Ovary (tissue), 9 donors: ENCODE results near the gene PRDM8. TPM values are rescaled to one million over a fixed set of nuclear protein-coding genes. Genes with fewer than 3 reads are reported as not detected.

Experiments
- DNase-seq, 5 donors: peaks; one replicate each; pipeline ENCODE4 v3.0.0-alpha.2; 2019 to 2020
- H3K27ac ChIP-seq, 2 donors: fragments of 200-600 bp; one replicate each; pipeline versions ENCODE4 v1.5.1 to v1.8.0; 2019 to 2022
- H3K27me3 ChIP-seq: fragments of 200-600 bp; one replicate; pipeline ENCODE4 v1.8.0; 2022
- H3K36me3 ChIP-seq: fragments of 200-600 bp; sonication (generic); one replicate; pipeline ENCODE4 v1.5.1; 2019
- H3K4me1 ChIP-seq: one replicate; pipeline ENCODE4 v1.8.1; 2013; ENCODE audit warnings: mild to moderate bottlenecking, moderate library complexity; ENCODE audit not compliant: insufficient read depth
- H3K4me3 ChIP-seq: fragments of 200-600 bp; sonication (generic); one replicate; pipeline ENCODE4 v1.5.1; 2017
- H3K9me3 ChIP-seq, 2 donors: fragments of 200-600 bp in 1 of 2; sonication (generic) in 1 of 2; one replicate each; pipeline versions ENCODE4 v1.5.1 to v1.8.1; 2013 to 2019; ENCODE audit warnings: mild to moderate bottlenecking in 1 of 2, moderate library complexity in 1 of 2
- EP300 ChIP-seq: sonication (generic); formaldehyde crosslinking; IDR thresholded peaks from one replicate; pipeline ENCODE4 v1.6.1; 2017; ENCODE audit warnings: antibody characterized with exemption
- POLR2A ChIP-seq: fragments of 450-650 bp; IDR thresholded peaks from one replicate; pipeline ENCODE4 v1.6.1; 2017; ENCODE audit warnings: antibody characterized with exemption, mild to moderate bottlenecking, moderate library complexity
- WGBS, 3 donors: extraction: QIAGEN DNeasy Blood & Tissue Kit in 1 of 3; methylation state at CpG; one replicate each; pipeline versions ENCODE4 v1.1.5 to v1.1.7; 2013 to 2017; 5-methylcytosine and 5-hydroxymethylcytosine counted together
- intact Hi-C, 4 donors: fragments of 100-400 bp; cut with DNase I; formaldehyde crosslinking; loops; one replicate each; pipeline versions ENCODE4 v1.11.0 to v1.15.1; 2022 to 2023
- polyA plus RNA-seq, 2 donors: library from polyadenylated mRNA; stranded (reverse); fragments of 200-250 nt in 1 of 2; fragments of 350-450 nt in 1 of 2; fragmentation: Illumina TruSeq in 1 of 2; extraction: RNeasy Lipid Tissue Mini Kit (QIAGEN cat#74804) in 1 of 2; gene quantifications; one replicate each; pipeline ENCODE4 v1.2.3, GENCODE V29; 2013 to 2014
- total RNA-seq, 7 donors: library from RNA; depleted of rRNA in 2 of 7; stranded (reverse); fragments of >200 nt in 2 of 7; fragmentation: NEBNext Ultra II Directional in 3 of 7; extraction: Animal tissue kit (Norgen Biotek cat#: 25700) in 3 of 7; gene quantifications; one replicate each; pipeline versions ENCODE4 v1.1.0 to v1.2.4, GENCODE V29; 2016 to 2023
- TF ChIP-seq, protein P1 (sequence below), 3 donors: fragments of 450-650 bp in 2 of 3; fragments of 200-600 bp in 1 of 3; IDR thresholded peaks; one replicate each; pipeline versions ENCODE4 v1.5.1 to v1.8.0; 2016 to 2022; ENCODE audit warnings: antibody characterized with exemption in 3 of 3, mild to moderate bottlenecking in 1 of 3
- donor health status: DM: no; HTN: no; CAD: no; lungs with moderate emphysema.
- donor health status: DM: no; HTN: no; CAD: no.
- donor health status: Bipolar disorder and iron deficiency.
- donor health status: DM: yes; HTN: yes; CAD: no.
- donor health status: DM: no; HTN: no; CAD: no.
- donor health status: DM: yes; HTN: yes; CAD: no.

PRDM8 gene
- total and polyA plus RNA-seq, 9 donors: 3.6 to 14.3 (median 6.5) TPM

- TF ChIP-seq POLR2A (no peak), EP300 (no peak)
- TF ChIP-seq, protein P1, sequence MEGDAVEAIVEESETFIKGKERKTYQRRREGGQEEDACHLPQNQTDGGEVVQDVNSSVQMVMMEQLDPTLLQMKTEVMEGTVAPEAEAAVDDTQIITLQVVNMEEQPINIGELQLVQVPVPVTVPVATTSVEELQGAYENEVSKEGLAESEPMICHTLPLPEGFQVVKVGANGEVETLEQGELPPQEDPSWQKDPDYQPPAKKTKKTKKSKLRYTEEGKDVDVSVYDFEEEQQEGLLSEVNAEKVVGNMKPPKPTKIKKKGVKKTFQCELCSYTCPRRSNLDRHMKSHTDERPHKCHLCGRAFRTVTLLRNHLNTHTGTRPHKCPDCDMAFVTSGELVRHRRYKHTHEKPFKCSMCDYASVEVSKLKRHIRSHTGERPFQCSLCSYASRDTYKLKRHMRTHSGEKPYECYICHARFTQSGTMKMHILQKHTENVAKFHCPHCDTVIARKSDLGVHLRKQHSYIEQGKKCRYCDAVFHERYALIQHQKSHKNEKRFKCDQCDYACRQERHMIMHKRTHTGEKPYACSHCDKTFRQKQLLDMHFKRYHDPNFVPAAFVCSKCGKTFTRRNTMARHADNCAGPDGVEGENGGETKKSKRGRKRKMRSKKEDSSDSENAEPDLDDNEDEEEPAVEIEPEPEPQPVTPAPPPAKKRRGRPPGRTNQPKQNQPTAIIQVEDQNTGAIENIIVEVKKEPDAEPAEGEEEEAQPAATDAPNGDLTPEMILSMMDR (IDR thresholded peaks at IDR 0.05): no peak
- H3K27ac ChIP-seq: no peak overlapping the region
- WGBS, 3 donors: 91 to 97% (median 92%) methylated on average over 3 of the region's 3 CpGs
Measured at GRCh38 chr4:80192252-80192866, 4.9 kb upstream of the PRDM8 start.

GRCh38 chr4:80192937-80193336 lies 4.4 kb upstream of the PRDM8 start:
- no peaks in the 10 kb centered on the region for H3K9me3 ChIP-seq
- TF ChIP-seq, protein P1 (IDR thresholded peaks at IDR 0.05): no peak
- TF ChIP-seq EP300 (no peak), POLR2A (no peak)
- no peaks in the 10 kb centered on the region for H3K4me1 ChIP-seq
- no peaks in the 10 kb centered on the region for H3K27me3 ChIP-seq
- DNase-seq: no peak
- H3K27ac ChIP-seq: no peak overlapping the region
- no peak overlapping the region for H3K4me3 ChIP-seq
- WGBS, 3 donors: 60 to 76% (median 73%) methylated on average over 2 of the region's 2 CpGs
- H3K36me3 ChIP-seq: no peaks in the 10 kb centered on the region
- intact Hi-C loops: no loop called here

More at GRCh38 chr4:80192252-80192866, 4.9 kb upstream of the PRDM8 start:
- Histone ChIP-seq H3K9me3 (no peaks in the 10 kb centered on the region), H3K36me3 (no peaks in the 10 kb centered on the region), H3K4me1 (no peaks in the 10 kb centered on the region), H3K4me3 (no peak overlapping the region), H3K27me3 (no peaks in the 10 kb centered on the region)
- DNase-seq: no peak
- intact Hi-C loops: no loop called here

GRCh38 chr4:80195441-80196140 lies 1.7 kb upstream of the PRDM8 start:
- no peak for DNase-seq
- H3K27ac ChIP-seq: no peak overlapping the region
- H3K27me3 ChIP-seq: no peaks in the 10 kb centered on the region
- no peaks in the 10 kb centered on the region for H3K9me3 ChIP-seq
- TF ChIP-seq EP300 (no peak), POLR2A (no peak)
- TF ChIP-seq, protein P1 (IDR thresholded peaks at IDR 0.05): no peak
- no peaks in the 10 kb centered on the region for H3K4me1 ChIP-seq
- H3K4me3 ChIP-seq: no peak overlapping the region
- no peaks in the 10 kb centered on the region for H3K36me3 ChIP-seq
- WGBS, 3 donors: 84 to 86% (median 84%) methylated on average over 2 of the region's 2 CpGs
- intact Hi-C loops: no loop called here

GRCh38 chr4:80196259-80196921 lies 913 bp upstream of the PRDM8 start:
- Histone ChIP-seq H3K36me3 (no peaks in the 10 kb centered on the region), H3K27me3 (no peaks in the 10 kb centered on the region), H3K9me3 (no peaks in the 10 kb centered on the region), H3K4me1 (no peaks in the 10 kb centered on the region), H3K4me3 (no peak overlapping the region), H3K27ac (no peak overlapping the region)
- WGBS, 3 donors: 63 to 90% (median 76%) methylated on average over 22 of the region's 22 CpGs
- DNase-seq: no peak
- intact Hi-C loops: no loop called here
- TF ChIP-seq, protein P1 (IDR thresholded peaks at IDR 0.05): no peak
- TF ChIP-seq POLR2A (no peak), EP300 (no peak)
